ENCODE results near the gene C6orf52.

DNA sequence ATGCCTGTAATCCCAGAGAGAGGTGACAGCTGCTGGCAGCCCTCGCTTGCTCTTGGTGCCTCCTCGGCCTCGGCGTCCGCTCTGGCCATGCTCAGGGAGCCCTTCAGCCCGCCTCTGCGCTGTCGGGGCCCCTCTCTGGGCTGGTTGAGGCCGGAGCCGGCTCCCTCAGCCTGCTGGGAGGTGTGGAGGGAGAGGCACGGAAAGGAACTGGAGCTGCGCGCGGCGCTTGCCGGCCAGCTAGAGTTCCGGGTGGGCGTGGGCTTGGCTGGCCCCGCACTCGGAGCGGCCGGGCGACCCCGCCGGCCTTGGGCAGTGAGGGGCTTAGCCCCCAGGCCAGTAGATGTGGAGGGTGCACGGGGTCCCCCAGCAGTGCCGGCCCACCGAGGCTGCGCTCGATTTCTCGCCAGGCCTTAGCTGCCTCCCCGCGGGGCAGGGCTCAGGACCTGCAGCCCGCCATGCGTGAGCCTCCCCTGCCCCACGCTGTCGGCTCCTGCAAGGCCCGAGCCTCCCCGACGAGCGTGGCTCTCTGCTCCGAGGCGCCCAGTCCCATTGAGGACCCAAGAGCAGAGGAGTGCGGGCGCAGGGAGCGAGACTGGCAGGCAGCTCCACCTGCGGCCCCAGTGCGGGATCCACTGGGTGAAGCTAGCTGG lies 34.6 kb downstream of the C6orf52 start:
- TF ChIP-seq CTCF (IDR thresholded peaks at IDR 0.05), result no peak
- TF ChIP-seq POLR2A (IDR thresholded peaks at IDR 0.05), result no peak

Data from lower leg skin (tissue), 3 donors.